Right kidney (tissue), 9 donors: ENCODE results near the gene HIRA.

ENCODE experiments used
- DNase-seq: peaks from one replicate; pipeline ENCODE4 v3.0.0-alpha.2; 2016
- long read RNA-seq, 8 donors: transcript quantifications; one replicate each; lab custom pipeline, GENCODE V29; 2026

The HIRA gene, protein sequence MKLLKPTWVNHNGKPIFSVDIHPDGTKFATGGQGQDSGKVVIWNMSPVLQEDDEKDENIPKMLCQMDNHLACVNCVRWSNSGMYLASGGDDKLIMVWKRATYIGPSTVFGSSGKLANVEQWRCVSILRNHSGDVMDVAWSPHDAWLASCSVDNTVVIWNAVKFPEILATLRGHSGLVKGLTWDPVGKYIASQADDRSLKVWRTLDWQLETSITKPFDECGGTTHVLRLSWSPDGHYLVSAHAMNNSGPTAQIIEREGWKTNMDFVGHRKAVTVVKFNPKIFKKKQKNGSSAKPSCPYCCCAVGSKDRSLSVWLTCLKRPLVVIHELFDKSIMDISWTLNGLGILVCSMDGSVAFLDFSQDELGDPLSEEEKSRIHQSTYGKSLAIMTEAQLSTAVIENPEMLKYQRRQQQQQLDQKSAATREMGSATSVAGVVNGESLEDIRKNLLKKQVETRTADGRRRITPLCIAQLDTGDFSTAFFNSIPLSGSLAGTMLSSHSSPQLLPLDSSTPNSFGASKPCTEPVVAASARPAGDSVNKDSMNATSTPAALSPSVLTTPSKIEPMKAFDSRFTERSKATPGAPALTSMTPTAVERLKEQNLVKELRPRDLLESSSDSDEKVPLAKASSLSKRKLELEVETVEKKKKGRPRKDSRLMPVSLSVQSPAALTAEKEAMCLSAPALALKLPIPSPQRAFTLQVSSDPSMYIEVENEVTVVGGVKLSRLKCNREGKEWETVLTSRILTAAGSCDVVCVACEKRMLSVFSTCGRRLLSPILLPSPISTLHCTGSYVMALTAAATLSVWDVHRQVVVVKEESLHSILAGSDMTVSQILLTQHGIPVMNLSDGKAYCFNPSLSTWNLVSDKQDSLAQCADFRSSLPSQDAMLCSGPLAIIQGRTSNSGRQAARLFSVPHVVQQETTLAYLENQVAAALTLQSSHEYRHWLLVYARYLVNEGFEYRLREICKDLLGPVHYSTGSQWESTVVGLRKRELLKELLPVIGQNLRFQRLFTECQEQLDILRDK
- long read RNA-seq, donor 1, full-length matches to known transcripts: 6 of 6 reads
- long read RNA-seq, donor 1, partial matches to known transcripts: 0 of 6 reads
- long read RNA-seq, donor 1, other reads (novel, unspliced or antisense): 0 of 6 reads
- long read RNA-seq, donor 2: 0 reads
- long read RNA-seq, donor 3: 0 reads
- long read RNA-seq, donor 4, partial matches to known transcripts: 5 of 5 reads
- long read RNA-seq, donor 4, other reads (novel, unspliced or antisense): 0 of 5 reads
- long read RNA-seq, donor 5, full-length matches to known transcripts: 2 of 2 reads
- long read RNA-seq, donor 5, partial matches to known transcripts: 0 of 2 reads
- long read RNA-seq, donor 5, other reads (novel, unspliced or antisense): 0 of 2 reads
- long read RNA-seq, donor 6: 0 reads
- long read RNA-seq, donor 7, full-length matches to known transcripts: 1 of 7 reads
- long read RNA-seq, donor 7, partial matches to known transcripts: 6 of 7 reads
- long read RNA-seq, donor 7, other reads (novel, unspliced or antisense): 0 of 7 reads
- long read RNA-seq, donor 8, full-length matches to known transcripts: 1 of 1 reads
- long read RNA-seq, donor 8, partial matches to known transcripts: 0 of 1 reads
- long read RNA-seq, donor 8, other reads (novel, unspliced or antisense): 0 of 1 reads

DNA sequence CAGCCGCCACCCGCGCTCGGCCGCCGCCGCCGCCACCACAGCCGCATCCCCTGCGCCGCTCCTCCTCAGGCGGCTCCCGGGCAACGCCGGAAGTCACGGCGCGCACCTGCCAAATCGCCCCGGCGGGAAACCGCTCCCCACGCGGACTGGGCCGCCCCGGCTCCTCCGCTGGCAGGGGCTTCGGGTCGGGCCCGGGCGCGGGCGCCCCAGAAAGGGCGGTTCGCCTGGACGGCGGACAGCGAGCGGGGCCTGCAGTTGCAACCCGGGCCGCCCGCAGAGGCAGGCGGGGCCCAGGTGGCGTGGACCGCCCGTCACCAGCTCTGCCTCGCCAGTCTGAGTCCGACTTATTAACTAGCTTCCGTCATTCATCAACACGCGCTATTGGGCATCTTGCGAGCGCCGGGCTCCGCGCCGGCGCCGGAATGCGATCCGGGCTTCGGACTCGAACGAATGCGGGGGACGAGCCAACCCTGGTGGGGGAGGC, at the start of gene HIRA:
Gene HIRA, minus strand, starts transcription at position 85 of the 484 bp plus-strand sequence. CDS start 257 bp downstream, outside the sequence.
- no peak for DNase-seq

DNA sequence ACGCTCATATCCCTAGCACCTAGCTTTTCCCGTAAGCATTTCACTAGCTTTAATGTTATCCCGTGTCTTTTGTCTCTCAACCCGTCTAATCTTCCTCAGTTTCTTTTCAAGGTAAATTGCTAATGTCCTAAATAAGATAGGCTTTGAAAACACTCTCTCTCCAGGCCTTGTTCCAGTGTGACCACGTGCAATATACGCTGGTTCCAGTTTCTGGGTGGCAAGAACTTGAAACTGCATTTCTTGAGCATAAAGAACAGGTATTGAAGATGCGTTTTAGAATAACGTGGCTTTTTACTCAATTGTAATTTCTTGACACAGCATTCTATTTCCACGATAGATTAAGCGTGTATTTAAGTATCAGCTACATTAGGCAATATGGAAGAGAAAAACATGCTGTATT, 49.3 kb upstream of the HIRA start:
- no peak for DNase-seq

DNA sequence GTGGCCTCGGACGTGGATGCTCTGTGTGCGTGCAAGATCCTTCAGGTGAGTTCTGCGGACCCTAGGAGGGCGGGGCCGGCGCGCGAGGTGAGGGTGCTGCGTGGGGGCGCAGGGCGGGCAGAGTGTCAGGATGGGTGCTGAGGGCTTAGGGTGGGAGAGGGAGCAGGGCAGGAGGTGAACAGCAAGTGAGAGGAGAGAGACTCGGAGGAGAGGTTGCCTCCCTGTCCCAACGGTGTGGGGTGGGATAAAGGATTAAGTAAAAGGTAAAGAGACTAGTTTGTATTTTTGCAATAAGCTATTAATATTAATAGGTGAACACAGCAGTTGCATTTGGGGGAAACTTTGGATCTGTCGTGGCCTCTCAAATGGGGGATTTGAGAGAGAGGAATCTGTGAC, 48.6 kb upstream of the HIRA start:
- no peak for DNase-seq

DNA sequence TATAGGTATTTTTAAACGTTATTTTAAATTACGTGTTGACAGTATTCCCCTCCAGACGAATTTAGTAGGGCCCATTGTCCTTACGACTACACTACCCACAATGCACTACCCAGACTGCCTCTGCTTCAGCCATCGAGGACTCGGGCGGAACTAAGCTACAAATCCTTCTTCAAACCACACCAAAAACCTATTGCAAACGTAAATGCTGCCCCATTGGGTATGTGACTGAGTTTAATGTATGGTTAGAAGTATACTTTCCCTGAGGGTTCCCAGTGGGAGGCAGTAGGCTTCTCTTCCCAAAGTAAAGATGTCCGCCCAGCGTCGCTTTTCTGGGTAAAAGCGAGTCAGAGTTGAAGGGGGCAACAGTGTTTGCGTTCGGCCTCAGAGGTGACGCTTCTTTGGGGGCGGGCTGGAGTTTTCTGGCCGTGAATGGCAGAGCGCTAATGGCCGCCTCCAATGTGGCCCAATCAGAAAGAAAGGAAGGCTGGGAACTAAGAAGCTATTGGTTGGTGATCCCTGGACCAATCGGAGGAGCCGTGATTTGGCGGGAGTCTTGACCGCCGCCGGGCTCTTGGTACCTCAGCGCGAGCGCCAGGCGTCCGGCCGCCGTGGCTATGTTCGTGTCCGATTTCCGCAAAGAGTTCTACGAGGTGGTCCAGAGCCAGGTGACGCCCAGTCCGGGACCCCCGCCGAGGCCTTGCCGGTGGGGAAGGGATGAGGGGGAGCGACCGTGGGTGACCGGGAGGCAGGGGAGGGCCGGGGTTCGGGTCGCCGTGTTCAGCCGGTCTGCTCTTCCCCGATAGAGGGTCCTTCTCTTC, 48.0 kb upstream of the HIRA start, which contains the start of gene CDC45:
Gene CDC45, plus strand, starts transcription at position 566 of the 818 bp plus-strand sequence. Its CDS starts 49 bp downstream, at position 615.
- peak; percentile 100 for DNase-seq

DNA sequence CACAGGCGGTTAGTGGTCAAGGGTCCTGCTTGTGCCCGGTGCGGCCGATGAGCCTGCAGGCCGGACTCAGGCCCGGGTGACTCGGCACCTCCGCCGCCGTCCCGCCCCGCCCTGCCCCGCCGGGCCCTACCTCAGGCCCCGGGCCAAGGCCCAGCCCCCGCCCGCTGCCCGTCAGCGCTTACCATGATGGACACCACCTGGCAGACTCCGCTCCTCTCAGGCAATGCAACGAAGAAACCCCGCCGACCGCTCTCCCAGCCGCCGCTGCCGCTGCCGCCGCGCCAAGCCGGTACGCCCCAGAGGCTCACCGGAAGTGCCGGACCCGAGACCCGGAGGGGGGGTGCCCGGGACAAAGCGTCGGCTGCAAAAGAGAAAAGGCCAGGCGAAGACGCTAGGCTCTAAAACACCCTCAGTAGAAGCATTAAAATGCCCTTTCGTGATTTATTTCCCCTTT, 47.4 kb upstream of the HIRA start, which contains the start of gene UFD1:
Gene UFD1, minus strand, starts transcription at position 293 of the 454 bp plus-strand sequence. Its CDS starts 108 bp downstream, at position 185.
- no peak for DNase-seq

DNA sequence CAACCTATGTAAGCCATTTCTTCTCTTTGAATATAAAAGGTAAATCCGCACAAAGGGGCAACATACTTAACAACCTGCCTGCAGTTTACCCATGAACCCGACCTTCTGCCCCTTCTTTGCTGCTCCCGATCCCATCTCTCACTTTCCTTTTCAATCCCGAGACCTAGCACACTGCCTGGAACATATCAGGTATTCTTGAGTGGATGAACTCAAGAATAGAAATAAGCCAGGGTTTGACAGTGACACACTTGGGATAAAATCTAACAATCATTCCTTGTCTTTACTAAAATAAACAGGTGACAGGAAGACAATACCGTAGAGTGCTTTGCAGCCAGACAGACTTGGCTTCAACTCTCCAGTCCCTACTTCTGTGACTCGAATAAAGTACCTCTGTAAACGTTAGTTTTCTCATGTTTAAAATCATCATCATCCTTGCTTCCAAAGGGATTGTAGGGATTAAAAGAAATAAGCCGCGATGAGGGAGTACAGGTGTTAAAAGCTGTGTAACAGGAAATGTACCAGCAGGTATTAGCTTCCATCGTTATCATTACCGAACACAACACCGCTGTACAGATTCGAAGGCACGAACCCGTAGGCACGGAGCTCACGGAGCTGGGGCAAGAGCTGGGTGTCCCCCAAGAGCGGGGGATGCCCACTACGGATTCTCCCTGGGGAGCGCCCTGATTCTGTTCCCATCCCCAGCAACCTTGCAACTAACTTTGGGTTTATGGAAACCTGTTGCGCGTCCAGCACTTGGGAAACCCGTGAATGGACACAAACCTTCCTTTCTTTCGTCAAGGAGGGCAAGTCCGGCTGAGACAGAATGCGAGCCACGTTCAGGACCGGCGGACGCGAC, 46.7 kb upstream of the HIRA start:
- DNase-seq: peak; percentile 69

DNA sequence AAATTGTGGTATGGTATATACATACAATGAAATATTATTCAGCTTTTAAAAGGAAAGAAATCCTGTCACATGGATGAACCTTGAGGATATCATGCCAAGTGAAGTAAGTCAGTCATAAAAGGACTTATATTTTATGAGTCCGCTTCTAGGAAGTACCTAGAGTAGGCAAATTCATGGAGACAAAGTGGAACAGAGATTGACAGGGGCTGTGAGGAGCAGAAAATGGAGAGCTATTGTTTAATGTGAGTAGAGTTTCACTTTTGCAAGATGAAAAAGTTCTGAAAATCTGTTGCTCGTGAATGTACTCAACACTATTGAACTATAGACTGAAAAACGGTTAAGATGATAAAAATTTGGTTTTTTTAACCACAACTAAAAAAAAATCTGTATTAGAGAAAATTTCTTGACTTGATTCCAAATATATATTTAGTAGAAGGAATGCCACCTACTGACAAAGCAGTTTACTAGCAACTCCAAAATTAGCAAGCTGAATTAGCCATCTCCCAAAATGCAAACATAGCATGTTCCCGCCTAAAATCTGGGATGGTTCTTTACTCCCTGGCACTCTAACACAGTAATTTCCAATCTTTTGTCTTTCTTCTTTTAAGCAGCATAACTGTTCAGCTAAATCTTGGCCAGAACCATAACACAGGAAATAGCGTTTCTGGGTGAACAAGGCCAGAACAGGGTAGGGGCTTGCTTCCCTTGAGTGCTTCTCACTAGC, 46.0 kb upstream of the HIRA start:
- DNase-seq: peak; percentile 2

DNA sequence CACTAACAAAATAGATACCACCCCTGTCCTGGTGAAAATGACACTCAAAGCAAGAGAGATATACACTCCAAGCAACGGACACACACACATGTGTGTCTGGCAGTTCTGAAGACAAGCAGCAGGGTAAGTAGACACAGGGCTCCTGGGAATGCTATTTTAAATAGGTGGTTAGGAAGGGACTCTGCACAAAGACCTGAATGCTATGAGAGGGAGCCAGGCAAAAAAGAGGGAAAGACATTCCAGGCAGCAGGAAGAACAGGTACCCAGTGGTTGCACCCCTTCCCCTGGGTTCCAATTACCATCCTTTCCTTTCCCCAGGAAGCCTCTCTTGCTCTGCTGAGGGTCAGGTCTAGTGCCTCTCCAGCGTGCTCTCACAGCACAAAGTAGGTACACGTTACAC, 44.5 kb upstream of the HIRA start:
- DNase-seq: no peak

DNA sequence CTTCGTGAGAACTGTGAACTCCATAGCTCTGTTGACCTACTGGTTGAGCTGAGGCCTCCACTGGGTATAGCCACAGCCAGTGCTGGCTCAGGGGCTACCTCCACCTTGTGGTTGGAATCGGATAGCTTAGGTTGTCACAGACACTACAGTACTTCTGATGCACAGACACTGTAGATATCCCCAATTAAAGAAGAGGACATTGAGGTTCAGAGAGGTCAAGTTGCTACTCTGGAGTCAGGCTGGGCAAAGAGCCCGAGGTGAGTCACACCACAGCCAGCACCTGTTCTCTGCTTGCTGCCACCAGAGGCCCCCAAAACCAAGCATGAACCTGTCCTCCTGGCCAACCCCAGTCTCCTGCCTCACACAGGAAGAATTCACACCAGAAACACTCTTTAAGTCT, 42.0 kb upstream of the HIRA start:
- no peak for DNase-seq

DNA sequence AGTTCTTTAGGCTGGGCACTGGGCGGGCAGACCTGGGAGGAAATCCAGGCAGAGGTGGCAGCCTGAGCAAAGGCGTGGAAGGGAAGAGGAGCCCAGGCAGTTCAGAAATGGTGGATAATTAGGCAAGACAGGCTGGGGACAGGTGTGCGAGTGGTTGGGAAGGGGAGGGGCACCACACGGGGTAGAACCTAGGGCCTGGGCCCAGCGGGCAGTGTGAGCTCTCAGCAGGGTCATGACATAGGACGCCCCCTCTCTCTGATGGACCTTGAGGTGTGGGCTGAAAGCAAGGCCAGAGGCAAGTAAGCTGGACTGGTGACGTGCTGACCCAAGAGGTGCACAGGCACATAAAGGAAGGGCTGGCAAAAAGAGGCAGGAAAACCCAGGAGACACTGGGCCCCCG, 40.7 kb upstream of the HIRA start:
- DNase-seq: no peak

DNA sequence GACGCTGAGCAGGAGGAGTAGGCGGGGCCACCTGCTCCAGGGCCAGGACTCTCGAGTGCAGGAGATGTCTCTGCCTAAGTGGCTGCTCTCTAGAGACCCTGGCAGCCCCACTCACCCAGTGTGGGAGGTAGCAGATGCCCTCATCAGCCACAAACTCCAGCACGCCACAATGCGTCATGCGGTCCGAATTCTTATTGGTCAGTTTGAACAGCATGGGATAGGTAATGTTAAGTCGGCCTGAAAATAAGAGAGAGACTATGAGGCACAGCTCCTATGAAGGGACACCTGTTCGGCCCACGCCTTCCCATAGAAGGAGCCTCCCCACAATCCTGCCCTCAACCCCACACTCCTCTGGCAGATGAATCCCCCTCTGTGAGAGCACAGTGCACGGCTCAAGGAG, 40.0 kb upstream of the HIRA start:
- no peak for DNase-seq

DNA sequence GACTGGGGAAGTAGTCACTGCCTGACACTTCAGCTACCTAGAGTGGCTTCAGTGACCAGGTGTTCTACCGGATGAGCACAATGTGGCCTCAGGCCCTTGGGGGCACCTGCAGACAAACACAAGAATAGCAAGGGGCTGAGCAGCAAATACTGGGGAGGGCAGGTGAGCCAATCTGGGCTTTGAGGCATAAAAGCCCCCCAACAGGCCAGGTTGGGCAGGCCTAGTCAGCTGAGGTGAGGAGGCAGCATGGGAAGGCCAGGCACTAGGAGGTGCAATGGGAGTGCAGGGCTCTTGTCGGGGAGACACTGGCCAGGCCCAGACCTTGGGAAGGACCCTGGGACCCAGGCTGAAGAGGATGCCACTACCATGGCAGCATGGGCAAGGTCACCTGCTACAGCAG, 38.5 kb upstream of the HIRA start:
- DNase-seq: no peak

DNA sequence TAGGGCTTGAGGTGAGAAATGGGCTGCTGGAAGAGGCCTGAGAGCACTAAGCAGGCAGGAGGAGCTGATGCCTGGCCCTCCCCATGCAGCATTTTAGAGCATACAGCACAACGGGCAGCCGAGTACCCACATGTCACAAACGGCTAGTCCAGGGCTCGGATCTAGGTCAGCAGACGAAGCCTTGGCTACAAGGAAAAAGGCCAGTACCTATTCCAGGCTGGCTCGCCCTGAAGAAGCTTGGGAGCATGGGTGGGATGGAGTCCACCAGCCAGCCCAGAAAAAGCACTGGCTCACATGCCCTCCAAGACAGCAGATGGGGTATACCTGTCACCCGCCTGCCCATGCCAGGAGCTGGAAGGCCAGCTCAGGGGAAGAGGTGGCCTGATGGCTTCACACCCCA, 37.9 kb upstream of the HIRA start:
- DNase-seq: no peak

DNA sequence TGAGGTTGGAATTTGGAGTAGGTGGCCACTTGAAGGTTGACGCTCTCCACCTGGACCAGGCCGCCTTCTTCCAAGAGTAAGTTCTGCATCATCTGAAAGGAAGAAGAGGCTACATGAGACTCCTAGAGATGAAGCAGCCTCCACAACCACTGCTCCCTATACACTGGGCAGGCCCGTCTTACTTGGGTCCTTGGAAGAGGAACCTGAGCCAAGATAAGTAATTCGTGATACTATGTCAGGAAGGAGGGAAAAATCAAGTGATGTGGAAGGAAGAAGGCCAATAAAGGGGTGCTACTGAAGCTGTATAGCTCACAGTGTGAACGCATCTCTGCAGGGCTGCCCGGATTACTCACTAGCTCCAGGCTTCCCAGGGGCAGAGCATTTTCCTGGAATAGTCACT, 36.4 kb upstream of the HIRA start:
- no peak for DNase-seq

DNA sequence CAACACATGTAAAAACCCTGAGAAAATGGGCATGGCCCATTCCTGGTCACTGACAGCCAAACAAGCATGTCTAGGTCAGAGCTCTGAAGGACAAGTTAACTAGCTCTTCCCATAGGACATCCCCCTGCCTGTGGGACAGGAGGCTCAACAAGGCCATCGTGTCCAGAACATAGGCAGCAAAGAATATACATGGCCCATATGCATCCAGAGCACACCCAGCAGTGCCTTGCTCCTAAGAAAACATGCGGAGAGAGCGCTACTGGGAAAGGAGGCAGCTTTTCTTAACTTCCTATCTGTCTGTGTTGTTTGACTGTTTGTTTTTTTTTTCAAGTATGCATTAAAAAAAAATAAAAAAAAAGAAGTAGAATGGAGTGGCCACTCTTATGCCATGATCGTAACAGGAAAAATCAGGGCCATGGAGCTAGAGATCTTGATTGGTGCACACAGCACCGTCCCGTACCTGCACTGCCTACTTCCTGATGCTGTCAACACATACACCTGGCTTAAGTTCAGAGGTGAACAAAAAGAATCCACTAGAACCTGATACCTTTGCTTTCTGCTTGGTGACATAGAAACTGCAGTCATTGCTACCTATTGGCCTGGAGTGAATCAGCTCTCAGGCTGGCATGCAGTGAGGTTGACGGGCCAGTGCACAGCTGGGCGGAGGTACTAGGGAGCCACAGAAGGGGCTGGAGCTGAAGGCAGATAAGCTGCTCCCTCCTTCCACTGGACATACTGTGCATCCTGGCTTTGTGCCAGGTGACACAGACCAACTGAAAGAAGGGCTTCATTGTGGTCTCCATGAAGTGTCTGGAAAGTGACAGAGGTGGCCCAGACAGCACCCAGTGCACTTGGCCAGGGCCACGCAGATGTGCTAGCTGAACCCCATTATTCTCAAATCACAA, 35.6 kb upstream of the HIRA start:
- no peak for DNase-seq

DNA sequence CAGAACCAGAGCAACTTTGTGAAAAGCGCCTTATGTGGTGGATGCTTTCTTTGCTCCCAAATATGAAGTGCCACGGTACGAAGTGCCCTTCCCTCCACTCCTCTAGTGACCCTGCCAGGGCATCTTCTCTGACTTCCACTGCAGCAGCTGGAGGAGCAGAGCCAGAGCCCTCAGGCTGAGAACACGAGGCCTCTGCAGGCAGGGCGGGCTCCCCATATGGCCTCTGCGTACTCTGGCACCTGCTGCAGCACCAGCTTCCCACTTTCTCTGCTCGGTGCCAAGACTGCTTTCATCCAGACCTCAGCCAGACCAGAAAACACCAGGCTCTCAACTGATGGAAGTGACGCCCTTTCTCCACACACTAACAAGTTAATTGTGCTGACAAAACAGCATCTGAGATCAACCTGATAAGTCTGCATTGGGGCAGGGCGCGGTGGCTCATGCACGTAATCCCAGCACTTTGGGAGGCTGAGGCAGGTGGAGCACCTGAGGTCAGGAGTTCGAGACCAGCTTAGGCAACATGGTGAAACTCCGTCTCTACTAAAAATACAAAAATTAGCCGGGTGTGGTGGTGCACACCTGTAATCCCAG, 34.7 kb upstream of the HIRA start:
- no peak for DNase-seq

DNA sequence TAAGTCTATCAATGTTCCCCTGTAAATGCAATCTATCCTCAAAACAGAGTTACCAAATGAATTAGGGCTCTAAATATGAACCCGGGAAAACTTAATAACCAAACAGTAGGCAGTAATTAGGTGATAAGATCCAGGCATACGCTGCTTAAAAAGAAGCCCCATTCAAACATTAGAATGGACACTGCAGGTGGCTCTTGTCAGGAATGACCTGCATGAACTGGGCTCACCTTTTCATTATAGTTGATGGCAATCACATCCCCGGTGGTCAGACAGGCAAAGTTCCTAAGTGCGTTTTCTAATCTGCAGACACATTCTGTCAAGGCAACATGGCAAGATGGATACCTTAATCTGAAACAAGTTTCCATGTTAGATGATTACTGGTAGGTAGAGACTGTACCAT, 33.4 kb upstream of the HIRA start:
- DNase-seq: no peak
